Kidney tubule cell (primary cell): ENCODE data around the gene ADAM23.
A peak's percentile ranks its signal among the peaks of the same experiment; 100 is the strongest.

Experiments used
- DNase-seq: peaks from one replicate; pipeline ENCODE4 v3.0.0-alpha.2; 2018; ENCODE audit warnings: low spot score

ADAM23 gene

DNA sequence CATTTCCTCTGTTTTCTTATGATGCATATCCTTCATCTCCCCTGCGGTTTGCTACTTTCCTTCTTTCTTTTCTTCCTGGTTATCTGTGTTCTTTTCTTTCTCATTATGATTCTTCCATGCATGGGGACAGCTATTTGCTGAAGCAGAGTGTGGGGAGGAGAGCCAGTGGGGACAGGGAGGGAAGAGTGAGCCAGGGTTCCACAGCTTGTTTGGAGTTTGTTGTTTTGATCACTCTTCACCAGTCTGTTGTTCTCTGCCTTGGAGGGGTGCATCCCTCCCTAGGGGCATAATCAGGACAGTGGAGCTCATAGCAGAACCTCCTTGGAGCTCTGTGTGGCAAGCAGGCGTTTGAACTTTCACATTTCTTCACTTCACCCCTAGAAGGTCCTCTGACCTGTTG lies 68.0 kb downstream of the ADAM23 start:
- DNase-seq, result no peak

- DNase-seq, result no peak
These were observed 69.7 kb downstream of the ADAM23 start for GRCh38 chr2:206512999-206513398.

DNA sequence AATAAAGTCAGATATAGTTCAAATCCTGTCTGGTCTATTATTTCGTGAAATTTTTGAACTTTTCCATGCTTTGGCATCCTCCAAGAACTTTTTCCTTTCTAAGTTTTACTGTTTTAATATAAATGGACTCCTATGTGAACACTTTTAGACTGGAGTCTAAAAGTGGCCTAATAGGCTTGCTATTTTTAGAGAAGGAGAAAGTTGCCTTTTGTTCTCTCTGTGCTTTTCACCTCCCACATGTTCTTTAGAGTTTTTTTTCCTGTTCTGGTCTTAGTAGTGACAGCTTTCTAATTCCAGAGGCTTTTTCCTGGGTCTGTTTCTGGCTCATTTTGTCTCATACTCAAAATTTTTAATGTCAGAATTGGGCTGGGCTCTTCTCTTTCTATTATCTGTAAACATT lies 72.2 kb downstream of the ADAM23 start:
- no peak for DNase-seq

GRCh38 chr2:206518997-206519396 lies 75.7 kb downstream of the ADAM23 start:
- DNase-seq, result no peak

DNA sequence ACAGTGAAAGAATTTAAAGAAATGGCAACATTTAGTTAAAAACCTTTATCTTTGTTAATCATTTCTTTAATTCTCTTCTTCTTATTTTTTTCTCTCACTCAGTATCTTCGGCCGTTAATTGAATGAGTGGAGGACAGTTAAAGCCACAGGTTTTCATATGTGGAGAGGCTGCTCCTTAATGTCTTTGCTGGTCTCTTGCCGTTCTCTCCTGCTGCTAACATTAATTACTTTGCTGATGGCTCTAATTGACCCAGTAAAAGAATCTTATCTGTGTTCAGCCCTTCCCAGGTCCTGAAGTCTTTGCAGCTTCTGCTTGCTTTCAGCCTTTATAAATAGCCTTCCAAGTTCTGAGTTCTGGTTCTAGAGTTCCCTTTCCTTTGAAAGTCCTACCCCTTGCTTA lies 77.1 kb downstream of the ADAM23 start:
- no peak for DNase-seq

GRCh38 chr2:206521115-206521514 lies 77.8 kb downstream of the ADAM23 start:
- no peak for DNase-seq

DNA sequence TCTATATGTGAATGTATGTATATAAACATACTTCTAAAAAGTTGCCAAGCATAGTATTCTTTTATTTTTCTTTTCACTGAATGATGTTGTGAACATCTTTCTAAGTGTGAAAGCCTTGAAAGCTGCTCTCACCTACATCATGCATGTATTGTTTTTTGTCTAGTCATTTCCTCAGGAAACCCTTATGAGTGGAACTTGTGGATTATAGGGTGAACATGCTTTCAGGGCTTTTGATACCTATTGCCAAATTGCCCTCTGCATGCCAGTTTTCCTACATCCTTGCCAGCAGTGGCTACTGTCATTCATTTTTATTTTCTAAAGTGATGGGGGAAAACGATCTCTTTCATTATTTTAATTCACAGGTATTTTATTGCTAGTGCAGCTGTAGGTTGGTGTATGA lies 78.3 kb downstream of the ADAM23 start:
- DNase-seq, result no peak

DNA sequence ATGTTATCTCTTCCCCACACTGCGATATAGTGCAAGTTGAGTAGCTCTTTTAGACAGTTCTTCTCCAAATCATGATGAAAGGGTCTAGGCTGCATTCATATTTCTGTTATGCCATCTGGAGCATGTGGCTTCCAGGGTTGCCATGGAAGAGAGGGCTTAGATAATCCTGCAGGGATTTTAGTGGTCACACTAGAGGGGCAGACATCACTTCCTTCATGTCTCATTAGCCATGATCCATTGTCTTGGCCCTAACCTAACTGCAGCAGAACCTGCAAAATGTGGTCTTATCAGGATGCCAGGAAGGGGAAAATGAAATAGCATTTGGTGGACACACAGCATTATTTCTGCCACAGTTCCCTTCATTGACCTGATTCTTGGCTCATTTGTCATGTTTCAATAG lies 83.1 kb downstream of the ADAM23 start:
- DNase-seq, result no peak

DNA sequence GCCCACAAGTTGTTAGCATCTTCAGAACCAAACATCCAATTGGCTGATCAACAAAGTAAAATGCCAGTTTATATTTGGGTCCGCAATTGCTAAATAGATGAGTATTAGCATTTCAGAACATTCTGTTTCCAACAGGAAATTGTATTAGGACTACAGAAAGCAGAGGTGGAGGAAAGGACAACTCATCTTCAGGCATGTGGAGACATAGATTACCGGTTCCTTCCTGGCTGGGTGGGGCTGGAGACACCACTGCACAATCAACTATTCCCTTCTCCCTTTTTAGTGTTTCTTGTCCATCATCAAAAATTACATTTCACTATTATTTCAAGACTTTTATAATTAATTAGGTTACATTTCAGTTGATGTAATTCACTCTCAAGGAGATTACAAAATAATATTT lies 83.8 kb downstream of the ADAM23 start:
- no peak for DNase-seq

- no peak for DNase-seq
These were observed 87.4 kb downstream of the ADAM23 start for GRCh38 chr2:206530727-206531126.

DNA sequence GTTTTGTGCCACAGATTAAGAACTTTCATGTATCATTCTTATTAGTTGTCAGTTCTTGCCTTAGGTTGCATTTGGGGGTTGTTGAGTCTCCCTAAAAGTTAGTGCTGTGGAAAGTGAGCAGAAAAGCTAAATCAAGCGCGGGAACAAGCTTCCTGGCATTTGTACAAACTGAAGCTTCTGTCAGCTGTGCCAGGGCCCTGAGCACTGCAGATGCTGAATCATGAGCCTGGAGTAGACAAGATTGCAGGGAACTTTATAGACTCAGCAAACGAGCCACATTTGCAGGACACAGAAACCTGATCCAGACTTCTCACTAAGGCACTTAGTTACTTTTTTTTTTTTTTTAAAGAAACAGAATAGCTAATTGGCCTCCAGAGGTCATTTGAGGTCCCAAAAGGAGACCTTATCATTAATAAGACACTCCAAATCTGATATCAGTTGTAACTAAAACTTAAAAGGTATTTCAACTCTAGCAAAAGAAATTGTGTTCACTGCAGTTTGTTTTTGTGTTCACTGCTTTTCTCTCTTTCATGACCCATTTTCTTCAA lies 88.7 kb downstream of the ADAM23 start:
- DNase-seq, result no peak

GRCh38 chr2:206533977-206534376 lies 90.6 kb downstream of the ADAM23 start:
- no peak for DNase-seq

GRCh38 chr2:206535260-206535986 lies 92.1 kb downstream of the ADAM23 start:
- no peak for DNase-seq

DNA sequence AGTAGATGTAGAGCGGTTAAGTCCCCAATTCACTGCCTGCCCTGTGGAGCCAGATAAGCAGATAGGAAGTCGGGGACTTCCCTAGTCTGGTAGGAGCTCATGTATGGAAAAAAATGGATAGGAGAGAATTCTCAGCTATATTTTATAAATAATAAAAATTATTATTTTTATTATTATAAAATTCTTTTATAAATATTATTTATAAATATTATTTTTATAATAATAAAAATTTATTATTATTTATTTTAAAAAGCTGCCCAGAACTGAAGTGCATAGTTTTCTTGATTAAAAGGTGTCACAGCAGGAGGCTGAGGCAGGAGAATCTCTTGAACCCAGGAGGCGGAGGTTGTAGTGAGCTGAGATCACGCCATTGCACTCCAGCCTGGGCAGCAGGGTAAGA lies 97.4 kb downstream of the ADAM23 start:
- no peak for DNase-seq

DNA sequence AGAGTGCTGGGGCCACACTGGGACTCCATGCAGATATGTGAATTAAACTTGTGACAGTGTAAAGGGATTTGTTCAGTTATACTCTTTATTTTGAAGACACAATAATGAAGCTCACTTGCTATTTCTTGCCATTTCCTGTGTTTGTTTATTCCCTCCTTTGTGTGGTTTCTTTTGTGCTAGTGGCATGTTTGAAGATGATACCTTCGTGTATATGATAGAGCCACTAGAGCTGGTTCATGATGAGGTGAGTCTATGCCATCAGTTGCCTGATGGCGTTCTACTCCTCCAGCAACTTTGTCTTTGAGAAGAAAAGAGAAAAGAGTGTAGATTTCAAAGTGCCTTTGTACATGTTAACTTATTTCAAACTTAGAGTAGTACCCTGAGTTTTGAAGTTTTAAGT lies 99.7 kb downstream of the ADAM23 start:
- DNase-seq, result no peak

- DNase-seq, result no peak
These were observed 105.1 kb downstream of the ADAM23 start for GRCh38 chr2:206548383-206548782.

DNA sequence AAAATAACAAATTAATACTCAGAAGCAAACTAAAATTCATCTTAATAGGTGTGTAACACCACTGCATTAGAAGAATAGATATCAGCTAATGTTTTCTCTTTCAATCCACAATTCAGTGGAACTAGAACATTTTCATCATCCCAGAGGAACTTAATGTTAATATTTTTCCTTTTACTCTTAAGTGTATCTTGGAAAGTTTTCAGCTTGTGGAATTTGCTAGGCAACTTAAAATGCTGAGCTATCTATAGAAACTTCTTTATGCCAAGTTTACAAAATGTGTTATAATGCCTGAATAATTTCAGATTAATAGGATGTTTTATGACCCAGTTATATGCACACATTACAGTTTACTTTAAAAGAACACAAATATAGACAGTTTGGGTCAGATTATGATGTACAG lies 112.4 kb downstream of the ADAM23 start:
- no peak for DNase-seq

GRCh38 chr2:206556357-206556949 lies 113.1 kb downstream of the ADAM23 start:
- DNase-seq, result peak; percentile 39

GRCh38 chr2:206557321-206557720 lies 114.0 kb downstream of the ADAM23 start:
- DNase-seq, result no peak

DNA sequence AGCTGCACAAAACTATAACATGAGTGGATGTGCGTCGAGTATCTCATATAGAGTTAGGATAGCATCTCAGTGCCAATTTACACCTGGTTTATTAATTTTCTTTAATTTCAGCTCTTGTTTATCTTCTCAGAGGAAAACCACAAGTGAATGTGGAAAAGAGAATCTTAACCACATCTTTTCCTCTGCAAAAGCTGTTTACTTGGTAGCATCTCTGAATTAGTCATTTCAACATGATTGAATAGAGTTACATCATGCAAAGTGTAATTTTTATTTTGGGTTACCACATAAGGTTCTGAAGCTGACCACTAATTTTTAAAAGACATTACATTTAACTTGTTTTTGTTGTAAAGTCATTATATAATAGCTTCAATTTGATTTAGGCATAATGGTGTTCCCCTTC lies 115.2 kb downstream of the ADAM23 start:
- no peak for DNase-seq

- DNase-seq, result no peak
These were observed 118.6 kb downstream of the ADAM23 start for GRCh38 chr2:206561962-206562361.

DNA sequence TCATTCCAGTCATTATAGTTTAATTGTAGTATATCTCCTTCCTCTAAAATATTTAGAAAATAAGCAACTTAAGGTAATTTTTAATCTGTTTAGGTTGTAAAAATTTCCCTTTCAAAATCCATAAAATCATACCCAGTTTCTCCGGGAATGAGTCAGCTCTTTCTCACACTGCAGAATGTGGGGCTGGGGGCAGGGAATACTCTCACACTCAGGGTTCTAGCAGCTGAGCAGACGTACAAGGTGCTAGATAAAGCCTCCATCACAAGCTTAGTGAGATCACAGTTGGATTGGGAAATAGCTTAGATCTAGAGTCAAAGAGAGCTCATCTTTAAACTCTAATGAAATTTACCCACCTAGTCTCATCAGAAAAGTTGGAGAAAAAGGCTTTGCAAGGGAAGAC lies 119.0 kb downstream of the ADAM23 start:
- DNase-seq, result no peak

DNA sequence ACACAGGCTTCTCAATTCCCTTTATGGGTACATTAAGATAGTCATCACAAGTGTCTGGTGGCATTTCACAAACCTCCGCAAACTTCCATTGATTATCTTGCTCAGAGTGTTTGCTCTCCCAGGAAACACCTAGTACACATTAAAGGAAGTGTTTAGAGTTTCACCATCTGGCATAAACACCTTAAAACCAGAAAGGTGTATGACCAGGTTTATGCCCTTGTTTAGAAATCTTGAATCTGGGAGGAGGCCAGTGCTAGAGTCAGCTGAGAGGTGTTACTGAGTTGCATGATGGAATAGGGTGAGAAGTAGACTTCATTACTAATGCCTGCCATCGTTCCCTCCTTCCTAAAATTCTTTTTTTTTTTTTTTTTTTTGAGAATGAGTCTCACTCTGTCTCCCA lies 120.0 kb downstream of the ADAM23 start:
- no peak for DNase-seq

DNA sequence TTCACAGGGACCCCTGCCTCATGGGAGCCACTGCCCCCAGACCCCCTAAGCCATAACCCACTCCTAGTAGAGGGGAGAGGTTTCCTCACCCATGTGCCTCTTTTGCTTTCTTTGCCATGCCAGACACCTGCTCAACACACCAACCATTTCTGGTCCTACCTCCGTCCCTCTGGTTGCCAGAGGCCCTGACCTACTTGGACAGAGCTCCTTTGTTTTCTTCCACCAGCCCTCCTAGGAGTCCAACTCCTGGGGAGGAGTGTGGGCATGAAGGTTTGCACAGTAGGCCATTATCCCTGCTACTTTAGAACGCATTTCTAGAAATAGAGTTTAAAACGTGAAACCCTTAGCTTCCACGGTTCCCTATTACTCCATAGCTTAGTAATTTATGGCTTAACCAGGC lies 122.3 kb downstream of the ADAM23 start:
- DNase-seq, result no peak
